ENCODE results near the gene PHF23. TPM values are rescaled to one million over a fixed set of nuclear protein-coding genes. Genes with fewer than 3 reads are reported as not detected.

Gene PHF23
- total RNA-seq, 1 experiment from 2014 or later, result 85.1 TPM

DNA sequence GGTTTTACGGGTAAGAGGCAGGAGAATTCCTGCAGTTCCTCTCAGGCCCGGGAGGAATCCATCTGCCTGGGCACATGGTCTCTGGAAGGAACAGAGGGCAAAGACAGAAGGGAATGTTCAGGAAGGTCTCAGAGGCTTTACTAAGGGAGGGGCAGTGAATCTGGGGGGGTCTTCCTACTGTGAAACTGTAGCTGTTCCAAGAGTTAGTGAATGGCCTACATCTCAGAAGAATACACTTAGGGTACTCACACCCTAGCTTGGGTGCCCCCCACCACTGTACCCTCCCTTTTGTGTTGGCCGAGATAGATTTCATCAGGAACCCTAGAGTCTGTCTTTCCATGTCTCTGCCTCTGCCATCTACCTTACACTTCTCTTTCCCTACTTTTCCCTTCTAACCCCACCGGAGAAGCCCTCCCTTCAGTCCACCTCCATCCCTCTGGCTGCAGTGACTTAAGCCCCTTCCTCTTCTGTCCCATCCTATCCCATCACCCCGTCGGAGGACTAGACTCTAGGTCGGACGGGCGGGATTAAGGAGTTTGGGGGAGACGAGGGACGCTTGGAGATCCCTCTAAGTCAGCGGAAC is 19.9 kb downstream of the PHF23 start:
- peaks cover 36% of the 10 kb centered on the region for H3K4me1 ChIP-seq (ENCODE audit: insufficient read depth, low read length, poor library complexity, severe bottlenecking)
- intact Hi-C loops (cut with micrococcal nuclease; ENCODE audit: unreplicated experiment), result no loop called here

DNA sequence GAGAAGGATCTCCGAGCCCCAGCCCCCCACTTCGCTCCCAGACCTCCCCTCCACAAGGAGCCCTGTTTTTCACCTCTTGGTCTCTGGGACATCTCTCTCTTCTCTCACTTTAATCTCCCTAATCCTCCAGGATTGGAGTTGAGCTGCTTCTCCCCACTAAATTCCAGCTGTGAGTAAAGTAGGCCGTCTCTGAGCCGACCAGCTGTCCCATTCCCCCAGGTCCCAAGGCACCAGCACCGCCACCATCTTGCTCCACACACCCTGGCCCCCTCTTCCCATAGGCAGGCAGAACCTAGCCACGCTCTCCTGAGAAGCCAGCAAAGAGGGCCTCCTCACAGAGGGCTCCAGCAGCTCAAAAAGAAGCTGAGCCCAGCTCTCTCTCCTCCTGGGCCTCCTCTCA is 20.5 kb downstream of the PHF23 start:
- DNase-seq (ENCODE audit: low spot score), result peak; percentile 15
- H3K9me3 ChIP-seq (ENCODE audit: low read depth, low read length, poor library complexity, severe bottlenecking), result no peaks in the 10 kb centered on the region
- no peaks in the 10 kb centered on the region for H3K27me3 ChIP-seq (replicated peaks; ENCODE audit: insufficient read depth, low read depth, low read length, poor library complexity)
- intact Hi-C loops (cut with micrococcal nuclease; ENCODE audit: unreplicated experiment), result no loop called here
- peaks cover 38% of the 10 kb centered on the region for H3K4me1 ChIP-seq (ENCODE audit: insufficient read depth, low read length, poor library complexity, severe bottlenecking)
- ChIA-PET CTCF (no interaction called here), POLR2A (ENCODE audit: low non-redundant PET) (no interaction called here)
- BruUV-seq (replicated peaks), result no TSS peak
- peak overlapping the region; percentile 93 for H3K27ac ChIP-seq (ENCODE audit: low read depth, low read length, poor library complexity, severe bottlenecking)
- no peak overlapping the region for H3K4me3 ChIP-seq (ENCODE audit: low read depth, low read length, poor library complexity, severe bottlenecking)
- TF ChIP-seq CTCF (conservative IDR thresholded peaks at IDR 0.05; ENCODE audit: low read depth, low read length) (no peak), EZH2 (IDR thresholded peaks at IDR 0.05; ENCODE audit: borderline replicate concordance, low read depth, low read length, poor library complexity, severe bottlenecking) (no peak)
- peaks cover 28% of the 10 kb centered on the region for H3K36me3 ChIP-seq (ENCODE audit: insufficient read depth, low read length, poor library complexity, severe bottlenecking)

More for the DNA sequence above, 19.9 kb downstream of the PHF23 start:
- no TSS peak for BruUV-seq (replicated peaks)
- TF ChIP-seq CTCF (conservative IDR thresholded peaks at IDR 0.05; ENCODE audit: low read depth, low read length), result no peak
- no peak for TF ChIP-seq EZH2 (IDR thresholded peaks at IDR 0.05; ENCODE audit: borderline replicate concordance, low read depth, low read length, poor library complexity, severe bottlenecking)
- no peak for DNase-seq (ENCODE audit: low spot score)
- Histone ChIP-seq H3K9me3 (ENCODE audit: low read depth, low read length, poor library complexity, severe bottlenecking) (no peaks in the 10 kb centered on the region), H3K4me3 (ENCODE audit: low read depth, low read length, poor library complexity, severe bottlenecking) (peak overlapping the region; percentile 94), H3K27me3 (replicated peaks; ENCODE audit: insufficient read depth, low read depth, low read length, poor library complexity) (no peaks in the 10 kb centered on the region), H3K36me3 (ENCODE audit: insufficient read depth, low read length, poor library complexity, severe bottlenecking) (peaks cover 33% of the 10 kb centered on the region), H3K27ac (ENCODE audit: low read depth, low read length, poor library complexity, severe bottlenecking) (peak overlapping the region; percentile 93)
- ChIA-PET POLR2A (ENCODE audit: low non-redundant PET) (interaction anchor here (0.5 to 0.7 kb wide), 2 partner anchors 15 to 608 kb away, joined by 3 read pairs; partner anchors contain the start of gene DVL2), CTCF (interaction anchor here (0.6 kb wide), 1 partner anchor 152 kb away, joined by 13 read pairs; no protein-coding TSS in a partner anchor)

DNA sequence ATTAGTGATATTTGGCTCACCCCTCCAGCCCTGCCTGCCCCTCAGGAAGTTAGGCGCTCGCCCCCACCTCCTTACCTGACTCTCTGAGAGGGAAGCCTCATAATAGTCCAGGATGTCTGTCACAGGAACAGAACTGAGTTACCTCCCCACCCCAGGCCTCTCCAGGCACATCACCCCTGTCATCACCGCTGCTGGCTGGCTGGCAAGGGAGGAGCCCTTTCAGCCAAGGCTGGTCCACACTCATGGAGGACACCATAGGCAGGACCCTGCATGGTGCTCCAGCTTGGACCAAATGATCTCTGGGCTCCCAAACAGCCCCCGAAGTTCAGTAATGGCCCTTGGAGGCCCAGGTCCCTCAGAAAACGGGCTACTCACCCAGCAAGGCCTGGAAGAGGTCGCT is 21.1 kb downstream of the PHF23 start:
- POLR2A ChIA-PET (ENCODE audit: low non-redundant PET), result no interaction called here
- CTCF ChIA-PET, result no interaction called here

More for the DNA sequence above, 21.1 kb downstream of the PHF23 start:
- Histone ChIP-seq H3K36me3 (ENCODE audit: insufficient read depth, low read length, poor library complexity, severe bottlenecking) (peaks cover 22% of the 10 kb centered on the region), H3K9me3 (ENCODE audit: low read depth, low read length, poor library complexity, severe bottlenecking) (no peaks in the 10 kb centered on the region), H3K4me1 (ENCODE audit: insufficient read depth, low read length, poor library complexity, severe bottlenecking) (peaks cover 44% of the 10 kb centered on the region), H3K27me3 (replicated peaks; ENCODE audit: insufficient read depth, low read depth, low read length, poor library complexity) (no peaks in the 10 kb centered on the region), H3K27ac (ENCODE audit: low read depth, low read length, poor library complexity, severe bottlenecking) (peak overlapping the region; percentile 93), H3K4me3 (ENCODE audit: low read depth, low read length, poor library complexity, severe bottlenecking) (peak overlapping the region; percentile 73)
- BruUV-seq (replicated peaks), result no TSS peak
- DNase-seq (ENCODE audit: low spot score), result peak; percentile 12
- intact Hi-C loops (cut with micrococcal nuclease; ENCODE audit: unreplicated experiment), result no loop called here
- no peak for TF ChIP-seq EZH2 (IDR thresholded peaks at IDR 0.05; ENCODE audit: borderline replicate concordance, low read depth, low read length, poor library complexity, severe bottlenecking)
- no peak for TF ChIP-seq CTCF (conservative IDR thresholded peaks at IDR 0.05; ENCODE audit: low read depth, low read length)

Data from A673 (cell line).